ENCODE results near the gene KHDC1L.
"Not testable (repeated sequence)": the region's sequence is repeated elsewhere in the genome, so short reads cannot be mapped to it uniquely, and the experiment has no call there.

Gene KHDC1L, protein sequence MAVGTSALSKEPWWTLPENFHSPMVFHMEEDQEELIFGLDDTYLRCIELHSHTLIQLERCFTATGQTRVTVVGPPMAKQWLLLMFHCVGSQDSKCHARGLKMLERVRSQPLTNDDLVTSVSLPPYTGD

DNA sequence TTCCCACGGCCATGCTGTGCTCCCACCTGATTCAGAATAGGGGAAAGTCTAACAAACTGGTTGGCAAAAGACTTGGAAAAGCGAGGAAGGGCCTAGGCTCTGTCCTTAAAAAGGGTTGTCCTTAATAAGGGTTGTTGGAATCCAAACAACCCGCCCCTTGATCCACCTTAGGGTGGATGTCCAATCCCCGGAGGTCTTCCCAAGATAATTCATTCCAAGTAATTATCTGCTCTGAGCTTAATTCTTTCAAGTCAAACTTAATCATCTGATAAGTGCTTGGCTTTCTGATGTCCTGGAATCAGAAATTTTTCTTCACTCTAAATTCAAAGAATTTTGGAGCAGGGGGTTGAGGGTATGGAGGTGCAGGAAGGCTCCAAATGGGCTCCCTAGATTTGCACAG is at the start of gene KHDC1L:
Gene KHDC1L (minus strand): TSS at position 101 of the 400 bp plus-strand sequence. CDS start 88 bp downstream, at position 13.
- DNase-seq (ENCODE audit: extremely low read depth in 1 of 2, low read depth in 1 of 2), result no peak

DNA sequence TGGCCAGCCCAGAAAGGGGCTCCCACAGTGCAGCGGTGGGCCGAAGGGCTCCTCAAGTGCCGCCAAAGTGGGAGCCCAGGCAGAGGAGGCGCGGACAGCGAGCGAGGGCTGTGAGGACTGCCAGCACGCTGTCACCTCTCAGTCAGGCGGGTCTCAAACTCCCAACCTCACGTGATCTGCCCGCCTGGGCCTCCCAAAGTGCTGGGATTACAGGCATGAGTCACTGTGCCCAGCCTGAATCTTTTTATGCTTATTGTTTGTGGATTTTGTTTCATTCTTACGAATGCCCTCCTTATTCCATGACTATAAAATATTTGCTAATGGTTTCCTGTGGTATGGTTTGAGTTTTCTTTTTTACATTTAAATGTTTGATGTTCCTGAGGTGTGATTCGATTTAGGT is 44.0 kb upstream of the KHDC1L start:
- not testable (repeated sequence) for DNase-seq (ENCODE audit: extremely low read depth in 1 of 2, low read depth in 1 of 2)

DNA sequence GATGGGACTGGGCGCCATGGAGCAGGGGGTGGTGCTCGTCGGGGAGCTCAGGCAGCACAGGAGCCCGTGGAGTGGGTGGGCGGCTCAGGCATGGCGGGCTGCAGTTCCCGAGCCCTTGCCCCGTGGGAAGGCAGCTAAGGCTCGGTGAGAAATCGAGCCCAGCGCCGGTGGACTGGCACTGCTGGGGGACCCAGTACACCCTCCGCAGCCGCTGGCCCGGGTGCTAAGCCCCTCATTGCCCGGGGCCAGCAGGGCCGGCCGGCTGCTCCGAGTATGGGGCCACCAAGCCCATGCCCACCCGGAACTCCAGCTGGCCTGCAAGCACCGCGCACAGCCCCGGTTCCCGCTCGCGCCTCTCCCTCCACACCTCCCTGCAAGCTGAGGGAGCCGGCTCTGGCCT is 43.6 kb upstream of the KHDC1L start:
- not testable (repeated sequence) for DNase-seq (ENCODE audit: extremely low read depth in 1 of 2, low read depth in 1 of 2)

DNA sequence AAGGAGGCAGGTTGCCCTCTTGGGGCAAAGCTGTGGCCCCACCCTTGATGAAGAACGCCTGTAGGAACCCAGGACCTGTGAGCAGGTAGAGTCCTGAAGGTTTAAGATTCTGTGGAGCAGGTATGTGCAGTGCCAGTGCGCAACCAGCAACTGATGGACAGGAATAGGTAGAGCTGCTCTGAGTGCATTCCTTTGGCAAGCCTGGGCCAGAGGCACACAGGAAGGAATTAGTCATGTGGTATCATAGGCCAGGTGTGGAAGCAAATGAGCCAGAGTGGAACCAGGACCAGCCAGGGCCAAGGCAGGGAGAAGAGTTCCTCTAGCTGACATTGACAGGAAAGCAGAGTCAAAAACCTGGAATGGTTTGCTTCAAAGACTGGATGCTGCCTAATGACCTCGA is 39.1 kb upstream of the KHDC1L start:
- no peak for DNase-seq (ENCODE audit: extremely low read depth in 1 of 2, low read depth in 1 of 2)

DNA sequence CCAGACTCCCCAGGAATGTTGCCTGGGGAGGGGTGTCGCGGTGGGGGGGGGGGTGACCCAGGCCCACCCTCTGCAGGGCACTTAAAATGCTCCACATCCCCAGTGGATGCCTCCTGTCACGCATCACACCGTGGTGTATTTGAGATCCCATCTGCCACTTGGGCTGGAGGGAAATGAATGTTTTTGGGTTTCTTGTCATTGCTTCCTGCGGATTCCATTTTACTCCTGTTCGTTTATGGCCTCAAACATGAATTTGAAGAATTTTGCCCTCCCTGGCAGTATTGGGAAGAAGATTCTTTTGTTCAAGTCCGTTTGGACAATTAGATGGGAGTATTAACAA is 38.2 kb upstream of the KHDC1L start:
- DNase-seq (ENCODE audit: extremely low read depth in 1 of 2, low read depth in 1 of 2), result no peak

DNA sequence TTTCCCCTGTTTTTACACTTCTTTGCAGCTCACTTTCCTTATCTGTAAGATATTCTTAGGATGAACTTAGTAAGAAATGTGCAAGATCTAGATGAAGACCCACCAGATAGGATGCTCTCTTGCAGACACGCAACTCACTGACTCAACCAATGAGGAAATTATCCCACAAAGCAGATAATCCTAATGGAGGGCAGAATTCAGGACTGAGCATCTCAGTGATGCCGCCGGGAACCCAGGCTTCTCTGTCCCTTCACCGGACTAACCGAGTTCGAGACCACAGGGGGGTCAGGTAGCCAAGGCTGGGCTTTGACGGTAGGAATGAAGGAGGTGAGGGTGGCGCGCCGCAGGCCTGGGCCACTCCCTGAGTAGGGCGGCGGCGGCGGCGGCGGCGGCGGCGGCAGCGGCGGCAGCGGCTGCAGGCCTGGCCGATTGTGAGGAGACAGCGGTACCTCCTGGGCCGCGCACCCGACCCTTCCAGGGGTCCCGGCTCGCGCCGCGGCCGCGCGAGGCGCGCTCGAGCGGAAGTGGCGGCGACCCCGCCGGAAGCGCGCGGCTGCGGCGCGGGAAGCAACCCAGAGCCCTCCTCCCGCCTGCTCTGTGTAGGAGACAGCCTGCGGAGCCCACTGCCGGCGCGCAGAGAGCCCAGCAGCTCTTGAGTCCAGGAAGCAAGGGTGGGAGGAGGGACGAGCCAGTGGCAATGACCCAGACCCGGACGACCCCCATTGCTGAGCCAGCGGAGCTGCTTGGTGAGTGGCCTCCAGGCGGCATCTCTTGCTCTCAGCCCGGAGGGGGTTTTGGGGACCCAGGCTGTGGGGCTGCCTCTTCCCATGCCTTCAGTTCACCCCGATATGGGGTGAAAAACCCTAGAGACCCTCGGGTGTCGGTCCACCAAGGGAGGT is 37.6 kb upstream of the KHDC1L start, which contains the start of gene KHDC1:
Gene KHDC1 (minus strand): TSS at position 526 of the 899 bp plus-strand sequence. CDS start 20,679 bp downstream, outside the sequence.
- peak; percentile 42 to 45 for DNase-seq (ENCODE audit: extremely low read depth in 1 of 2, low read depth in 1 of 2)

DNA sequence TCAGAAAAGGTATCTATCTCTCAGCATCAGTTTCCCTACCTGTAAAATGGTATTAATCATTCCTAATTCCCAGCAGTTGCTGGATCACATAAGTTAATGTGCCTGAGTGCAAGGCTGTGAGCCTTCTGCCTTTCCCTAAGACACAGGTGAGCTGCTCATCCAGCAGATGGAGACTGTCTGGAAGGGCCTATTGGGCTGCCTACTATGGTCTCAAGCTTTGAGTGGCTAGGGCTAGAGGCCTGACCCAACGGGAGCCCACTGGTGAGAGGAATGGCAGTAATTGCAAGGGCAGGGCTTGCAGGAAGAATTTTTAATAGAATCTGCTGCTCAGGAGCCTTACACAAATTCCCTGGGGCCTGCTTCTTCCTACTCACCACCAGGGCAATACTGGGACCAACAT is 33.4 kb upstream of the KHDC1L start:
- no peak for DNase-seq (ENCODE audit: extremely low read depth in 1 of 2, low read depth in 1 of 2)

DNA sequence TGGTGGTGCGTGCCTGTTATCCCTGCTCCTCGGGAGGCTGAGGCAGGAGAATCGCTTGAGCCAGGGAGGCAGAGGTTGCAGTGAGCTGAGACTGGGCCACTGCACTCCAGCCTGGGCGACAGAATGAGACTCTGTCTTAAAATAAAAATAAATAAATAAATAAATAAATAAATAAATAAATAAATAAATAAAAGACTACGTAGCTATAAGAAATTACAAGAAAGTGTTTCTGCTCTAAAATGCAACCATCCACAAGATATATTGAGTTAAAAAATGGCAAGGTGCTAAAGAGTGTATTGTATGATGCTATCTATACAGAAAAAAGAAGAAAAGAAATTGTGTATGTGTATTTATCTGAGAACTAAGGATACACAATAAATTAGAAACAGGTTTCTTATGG is 29.0 kb upstream of the KHDC1L start:
- not testable (repeated sequence) for DNase-seq (ENCODE audit: extremely low read depth in 1 of 2, low read depth in 1 of 2)

DNA sequence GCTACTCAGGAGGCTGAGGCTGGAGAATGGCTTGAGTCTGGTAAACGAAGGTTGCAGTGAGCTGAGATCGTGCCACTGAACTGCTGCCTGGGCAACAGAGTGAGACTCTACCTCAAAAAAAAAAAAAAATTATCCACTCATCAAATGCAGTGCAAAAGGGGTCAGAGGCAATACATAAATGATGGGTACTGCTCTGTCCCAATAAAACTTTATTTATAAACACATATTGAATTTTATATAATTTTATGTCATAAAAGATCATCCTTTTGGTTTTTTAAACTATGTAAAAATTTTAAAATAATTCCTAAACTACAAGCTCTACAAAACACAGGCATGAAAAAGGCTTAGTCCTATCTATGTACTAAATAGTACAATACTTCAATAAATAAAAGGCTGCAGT is 27.4 kb upstream of the KHDC1L start:
- DNase-seq (ENCODE audit: extremely low read depth in 1 of 2, low read depth in 1 of 2), result no peak

DNA sequence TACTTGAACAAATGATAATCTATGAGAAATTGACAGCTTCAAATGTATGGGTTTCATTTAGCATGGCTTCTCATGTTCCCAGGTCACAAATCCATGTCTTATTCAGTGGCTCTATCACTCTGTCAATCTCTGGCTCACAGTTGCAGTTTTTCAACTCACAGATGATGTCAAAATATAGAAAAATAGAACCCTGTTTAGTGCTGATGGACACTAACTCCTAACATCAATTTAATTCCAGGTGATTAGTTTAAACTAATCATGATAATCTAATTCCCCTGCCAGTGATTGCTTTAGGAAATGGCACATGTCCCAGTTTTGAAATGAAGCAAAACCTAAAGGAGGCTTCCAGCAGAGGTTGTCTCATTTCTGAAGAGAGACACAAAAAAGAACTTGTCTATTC is 24.7 kb upstream of the KHDC1L start:
- DNase-seq (ENCODE audit: extremely low read depth in 1 of 2, low read depth in 1 of 2), result no peak

DNA sequence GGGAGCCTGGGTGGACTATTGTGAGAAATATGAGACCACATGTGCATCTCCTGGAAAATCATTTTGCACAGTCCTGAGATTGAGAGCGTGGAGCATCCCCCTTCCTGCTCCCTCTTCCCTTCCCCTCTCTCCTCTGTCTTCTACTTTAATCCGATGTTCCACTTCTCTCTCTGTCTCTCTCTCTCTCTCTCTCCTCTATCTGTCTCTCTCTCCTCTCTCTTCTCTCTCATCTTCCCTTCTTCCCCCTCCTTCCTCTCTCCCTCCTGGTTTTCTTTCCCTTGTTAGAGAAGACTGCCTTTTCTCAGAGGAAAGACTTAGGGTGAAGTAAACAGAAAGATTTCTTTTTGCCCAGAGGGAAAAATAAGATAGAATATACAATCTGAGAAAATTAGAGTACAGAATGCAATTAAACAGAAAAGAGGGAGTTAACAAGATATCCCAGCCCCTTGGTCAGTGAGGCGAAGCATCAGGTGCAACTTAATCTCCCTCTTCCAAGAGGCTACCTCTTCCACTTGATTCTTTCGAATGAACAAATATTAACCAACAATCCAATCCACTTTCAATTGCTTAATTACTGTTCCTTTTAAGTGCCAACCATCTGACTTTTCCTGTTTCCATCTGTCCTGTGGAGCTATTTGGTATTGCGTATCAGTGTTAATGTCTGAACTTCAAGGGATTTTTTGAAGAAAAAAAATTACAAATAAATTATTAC is 23.1 kb upstream of the KHDC1L start:
- DNase-seq (ENCODE audit: extremely low read depth in 1 of 2, low read depth in 1 of 2), result no peak

DNA sequence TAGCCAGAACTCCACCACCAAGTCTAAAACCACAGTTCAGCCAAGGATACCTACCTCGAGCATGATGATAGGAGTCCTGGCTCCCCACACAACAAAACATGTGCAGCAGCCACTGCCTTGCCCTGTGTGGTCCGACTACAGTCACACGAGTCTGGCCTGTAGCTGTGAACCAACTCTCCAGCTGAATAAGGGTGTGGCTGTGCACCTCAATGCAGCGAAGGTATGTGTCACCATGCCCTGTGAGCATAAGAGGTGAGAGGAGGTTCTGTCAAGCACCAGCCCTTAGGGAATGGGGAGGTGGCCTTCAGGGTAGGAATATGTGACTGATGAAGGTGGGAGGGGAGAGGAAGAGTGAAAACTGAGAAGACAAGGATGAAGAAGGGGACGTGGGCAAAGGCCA is 16.7 kb upstream of the KHDC1L start:
- DNase-seq (ENCODE audit: extremely low read depth in 1 of 2, low read depth in 1 of 2), result no peak

DNA sequence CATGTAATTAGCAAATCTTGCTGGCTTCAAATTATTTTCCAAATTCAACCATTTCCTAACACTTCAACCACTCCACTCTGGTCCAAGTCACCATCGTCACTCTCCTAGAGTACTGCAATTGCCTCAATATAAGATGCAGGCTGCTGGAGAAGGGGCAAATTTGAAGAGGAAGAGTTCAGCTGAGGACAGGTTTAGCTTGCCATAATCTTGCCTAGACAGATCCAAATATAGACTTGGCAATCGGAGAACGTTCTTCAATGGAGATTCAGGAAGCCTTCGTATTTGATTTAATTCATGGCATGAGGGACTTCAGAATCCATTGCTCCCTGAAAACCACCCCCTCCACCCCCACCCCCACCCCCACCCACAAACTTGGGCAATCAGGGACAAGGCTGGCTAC is 15.4 kb upstream of the KHDC1L start:
- DNase-seq (ENCODE audit: extremely low read depth in 1 of 2, low read depth in 1 of 2), result no peak

DNA sequence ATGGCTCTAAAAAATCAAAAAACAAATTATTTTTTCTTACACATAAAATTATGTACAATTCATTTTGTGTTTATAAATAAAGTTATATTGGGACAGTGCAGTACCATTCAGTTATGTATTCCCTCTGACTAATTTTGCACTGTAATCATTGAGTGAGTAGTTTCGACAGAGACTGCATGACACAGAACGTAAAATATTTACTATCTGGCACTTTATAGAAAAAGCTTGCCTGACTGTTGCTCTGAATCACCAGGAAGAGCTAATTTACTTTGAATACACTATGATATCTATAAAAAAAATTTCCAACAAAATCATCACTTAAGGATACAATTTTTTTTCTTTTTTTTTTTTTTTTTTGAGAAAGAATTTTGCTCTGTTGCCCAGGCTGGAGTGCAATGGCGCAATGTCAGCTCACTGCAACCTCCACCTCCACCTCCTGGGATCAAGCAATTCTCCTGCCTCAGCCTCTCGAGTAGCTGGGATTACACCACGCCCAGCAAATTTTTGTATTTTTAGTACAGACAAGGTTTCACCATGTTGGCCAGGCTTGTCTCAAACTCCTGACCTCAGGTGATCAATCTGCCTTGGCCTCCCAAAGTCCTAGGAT is 11.0 kb upstream of the KHDC1L start:
- DNase-seq (ENCODE audit: extremely low read depth in 1 of 2, low read depth in 1 of 2), result no peak

DNA sequence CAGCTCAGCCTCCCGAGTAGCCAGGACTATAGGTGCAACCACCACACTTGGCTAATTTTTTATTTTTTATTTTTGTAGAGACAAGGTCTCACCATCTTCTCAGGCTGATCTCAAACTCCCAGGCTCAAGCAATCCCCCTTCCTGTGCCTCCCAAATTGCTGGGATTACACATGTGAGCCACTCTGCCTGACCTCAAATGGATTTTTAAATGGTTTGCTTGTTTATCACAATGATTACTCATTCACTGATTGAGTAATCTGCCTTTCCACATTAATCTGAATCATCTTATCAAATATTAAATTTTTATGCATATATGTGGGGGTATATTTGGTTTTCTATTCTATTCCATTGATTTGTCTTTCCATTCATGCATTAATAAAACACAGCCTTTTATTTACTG is 9.4 kb upstream of the KHDC1L start:
- DNase-seq (ENCODE audit: extremely low read depth in 1 of 2, low read depth in 1 of 2), result no peak

DNA sequence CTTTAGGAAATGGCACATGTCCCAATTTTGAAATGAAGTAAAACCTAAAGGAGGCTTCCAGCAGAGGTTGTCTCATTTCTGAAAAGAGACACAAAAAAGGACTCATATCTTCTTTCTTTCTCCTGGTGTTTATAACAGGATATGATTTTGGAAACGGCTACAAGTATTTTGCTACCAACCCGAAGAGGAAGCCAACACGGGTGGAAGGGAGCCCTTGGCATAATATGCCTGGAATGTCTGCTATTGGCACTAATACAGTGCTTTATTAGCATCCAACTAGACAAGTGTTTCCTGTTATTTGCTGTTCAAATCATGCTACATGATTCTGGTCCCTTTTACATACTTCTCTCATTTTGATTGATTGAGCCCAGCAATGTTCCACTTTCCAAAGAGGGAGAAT is 8.7 kb upstream of the KHDC1L start:
- not testable (repeated sequence) for DNase-seq (ENCODE audit: extremely low read depth in 1 of 2, low read depth in 1 of 2)

DNA sequence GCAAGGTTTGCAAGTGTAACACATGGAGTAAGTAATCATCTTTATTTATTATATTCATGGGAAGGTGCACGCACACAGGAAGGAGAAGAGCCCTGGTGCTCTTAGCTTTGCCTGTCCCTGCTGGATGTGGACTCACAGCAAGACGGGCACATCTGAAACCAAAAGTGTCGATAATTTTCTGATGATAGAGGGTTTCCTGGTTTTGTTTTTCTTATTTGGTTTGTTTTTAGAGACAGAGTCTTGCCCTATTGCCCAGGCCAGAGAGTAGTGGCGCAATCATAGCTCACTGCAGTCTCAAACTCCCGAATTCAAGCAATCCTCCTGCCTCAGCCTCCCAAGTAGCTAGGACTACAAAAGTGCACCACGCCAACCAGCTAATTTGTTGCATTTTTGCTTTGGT is 7.8 kb upstream of the KHDC1L start:
- no peak for DNase-seq (ENCODE audit: extremely low read depth in 1 of 2, low read depth in 1 of 2)

DNA sequence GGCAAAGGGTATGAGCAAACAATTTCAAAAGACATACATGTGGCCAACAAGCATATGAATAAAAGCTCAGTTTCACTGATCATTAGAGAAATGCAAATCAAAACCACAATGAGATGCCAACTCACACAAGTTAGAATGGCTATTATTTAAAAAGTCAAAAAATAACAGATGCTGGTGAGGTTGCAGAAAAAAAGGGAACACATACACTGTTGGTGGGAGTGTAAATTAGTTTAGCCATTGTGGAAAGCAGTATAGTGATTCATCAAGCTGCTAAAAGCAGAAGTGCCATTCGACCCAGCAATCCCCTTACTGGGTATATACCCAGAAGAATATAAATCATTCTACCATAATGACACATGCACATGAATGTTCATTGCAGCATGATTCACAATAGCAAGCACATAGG is 6.7 kb upstream of the KHDC1L start:
- no peak for DNase-seq (ENCODE audit: extremely low read depth in 1 of 2, low read depth in 1 of 2)

DNA sequence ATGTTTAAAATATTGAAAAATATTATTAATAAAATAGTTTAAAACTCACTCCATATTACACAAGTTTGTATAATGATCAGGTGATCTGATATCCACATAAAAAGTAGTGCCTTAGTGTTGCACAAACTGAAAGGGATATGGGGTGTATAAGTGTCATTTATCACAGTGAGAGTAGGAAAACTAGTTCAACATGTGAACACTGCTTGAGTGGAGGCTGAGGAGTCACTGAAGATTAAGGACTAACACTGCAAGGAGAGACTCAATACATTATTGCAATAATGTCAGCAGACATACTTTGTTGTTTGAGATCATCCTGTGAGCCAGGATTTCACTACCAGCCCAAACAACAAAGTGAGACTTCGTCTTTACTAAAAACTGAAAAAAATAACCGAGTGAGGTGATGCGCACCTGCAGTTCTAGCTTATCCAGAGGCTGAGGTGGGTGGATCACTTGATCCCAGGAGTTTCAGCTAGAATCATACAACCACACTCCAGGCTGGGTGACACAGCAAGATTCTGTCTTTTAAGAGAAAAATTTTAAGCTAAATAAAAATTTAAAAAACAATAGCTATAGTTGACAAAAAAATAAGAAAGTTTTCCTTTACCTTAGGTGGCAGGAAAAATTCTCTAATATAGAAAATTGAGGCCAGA is 2.4 kb upstream of the KHDC1L start:
- DNase-seq (ENCODE audit: extremely low read depth in 1 of 2, low read depth in 1 of 2), result no peak

DNA sequence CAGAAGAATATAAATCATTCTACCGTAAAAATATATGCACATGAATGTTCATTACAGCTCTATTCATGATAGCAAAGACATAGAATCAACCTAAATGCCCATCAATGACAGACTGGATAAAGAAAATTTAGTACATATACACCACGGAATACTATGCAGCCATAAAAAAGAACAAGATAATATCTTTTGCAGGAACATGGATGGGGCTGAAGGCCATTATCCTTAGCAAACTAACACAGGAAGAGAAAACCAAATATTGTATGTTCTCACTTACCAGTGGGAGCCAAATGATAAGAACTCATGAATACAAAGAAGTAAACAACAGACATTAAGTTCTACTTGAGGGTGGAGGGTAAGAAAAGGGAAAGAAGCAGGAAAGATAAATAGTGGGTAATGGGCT is 8.4 kb downstream of the KHDC1L start:
- no peak for DNase-seq (ENCODE audit: extremely low read depth in 1 of 2, low read depth in 1 of 2)

DNA sequence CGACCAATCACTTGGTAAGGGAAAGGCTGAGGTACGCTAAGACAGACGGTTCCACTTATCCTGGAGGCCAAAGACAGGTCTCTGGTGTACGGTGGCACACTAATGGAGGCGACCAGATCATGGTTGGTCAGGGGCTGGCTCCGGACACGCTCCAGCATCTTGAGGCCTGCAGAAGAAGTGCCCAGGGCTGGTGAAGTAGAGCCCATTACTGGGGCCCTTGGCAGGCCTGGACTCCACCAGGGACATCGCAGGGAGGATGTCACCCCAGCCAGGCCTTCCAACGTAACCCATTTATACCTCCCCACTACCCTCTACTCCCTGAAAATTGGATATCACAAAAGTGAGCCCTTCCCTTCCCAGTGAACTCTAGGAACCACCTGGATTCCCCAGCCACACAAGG is 16.2 kb downstream of the KHDC1L start:
- DNase-seq (ENCODE audit: extremely low read depth in 1 of 2, low read depth in 1 of 2), result no peak

Data from stimulated activated CD8-positive, alpha-beta memory T cell treated with anti-CD3 and anti-CD28 coated beads, Interleukin-7, amount 100 ng/mL, for 48 hours (primary cell).